T-helper 1 cell treated with Interleukin-12 subunit alpha and Interleukin-12 subunit beta and Interleukin-4 antibody, amounts not matched to agents 30 ng/mL and 1 ng/mL, for 36 hours (primary cell): ENCODE data around the gene THAP12. TPM values are rescaled to one million over a fixed set of nuclear protein-coding genes. Genes with fewer than 3 reads are reported as not detected.
"Not testable (repeated sequence)": the region's sequence is repeated elsewhere in the genome, so short reads cannot be mapped to it uniquely, and the experiment has no call there.

ENCODE experiments used
- intact Hi-C: fragments of 100-400 bp; cut with micrococcal nuclease; formaldehyde crosslinking; loops from one replicate; pipeline ENCODE4 v1.15.1; 2024
- total RNA-seq: library from RNA; stranded (reverse); gene quantifications from 2 replicates; pipeline ENCODE4 v1.2.3, GENCODE V29; 2022

The THAP12 gene
- total RNA-seq, result 50.4 and 53.4 TPM in 2 replicates

GRCh38 chr11:76380977-76381719 lies at the start of gene THAP12, which contains the start of gene GVQW3:
TSS of gene THAP12 (minus strand) at chr11:76381132. CDS start at chr11:76380836, 296 bp downstream.
TSS of gene GVQW3 (plus strand) at chr11:76381323. CDS start at chr11:76381829, 506 bp downstream.
- intact Hi-C loops, result loop anchor here (1.0 to 5.0 kb wide), 11 partner anchors 63 to 1984 kb away; partner anchors contain the start of genes AAMDC, ACER3, NEU3 and PGM2L1

- intact Hi-C loops, result no loop called here
Measured at GRCh38 chr11:76426660-76427059, 45.7 kb upstream of the THAP12 start.

- intact Hi-C loops, result loop anchor here (1.0 kb wide), 1 partner anchor 19 kb away; no protein-coding TSS in a partner anchor
Measured at GRCh38 chr11:76424891-76425290, 44.0 kb upstream of the THAP12 start.

- intact Hi-C loops, result loop anchor here (1.0 kb wide), 1 partner anchor 20 kb away; no protein-coding TSS in a partner anchor
Measured at GRCh38 chr11:76424379-76424778, 43.4 kb upstream of the THAP12 start.

GRCh38 chr11:76419896-76420295 lies 39.0 kb upstream of the THAP12 start:
- intact Hi-C loops, result no loop called here

GRCh38 chr11:76415073-76415472 lies 34.1 kb upstream of the THAP12 start:
- intact Hi-C loops, result no loop called here

GRCh38 chr11:76410851-76411357 lies 30.0 kb upstream of the THAP12 start:
- intact Hi-C loops, result no loop called here

- intact Hi-C loops, result no loop called here
Measured at GRCh38 chr11:76408171-76408965, 27.4 kb upstream of the THAP12 start.

GRCh38 chr11:76406359-76406758 lies 25.4 kb upstream of the THAP12 start:
- intact Hi-C loops, result no loop called here

- intact Hi-C loops, result not testable (repeated sequence)
Measured at GRCh38 chr11:76401484-76401883, 20.6 kb upstream of the THAP12 start.

GRCh38 chr11:76400967-76401366 lies 20.0 kb upstream of the THAP12 start:
- intact Hi-C loops, result no loop called here

- intact Hi-C loops, result no loop called here
Measured at GRCh38 chr11:76397383-76397782, 16.5 kb upstream of the THAP12 start.

- intact Hi-C loops, result no loop called here
Measured at GRCh38 chr11:76395296-76395695, 14.4 kb upstream of the THAP12 start.

- intact Hi-C loops, result no loop called here
Measured at GRCh38 chr11:76394411-76394810, 13.5 kb upstream of the THAP12 start.

GRCh38 chr11:76392870-76393269 lies 11.9 kb upstream of the THAP12 start:
- intact Hi-C loops, result no loop called here

GRCh38 chr11:76391811-76392475 lies 11.0 kb upstream of the THAP12 start:
- intact Hi-C loops, result no loop called here

GRCh38 chr11:76391021-76391420 lies 10.1 kb upstream of the THAP12 start:
- intact Hi-C loops, result no loop called here

- intact Hi-C loops, result no loop called here
Measured at GRCh38 chr11:76388408-76388807, 7.5 kb upstream of the THAP12 start.

- intact Hi-C loops, result no loop called here
Measured at GRCh38 chr11:76385903-76386302, 5.0 kb upstream of the THAP12 start.

GRCh38 chr11:76382209-76382608 lies 1.3 kb upstream of the THAP12 start:
- intact Hi-C loops, result loop anchor here (5.0 kb wide), 3 partner anchors 295 to 1985 kb away; partner anchors contain the start of genes ACER3 and PGM2L1
